Measurements from ENCODE around the gene NFILZ.
A peak's percentile ranks its signal among the peaks of the same experiment; 100 is the strongest.

NFILZ gene, protein sequence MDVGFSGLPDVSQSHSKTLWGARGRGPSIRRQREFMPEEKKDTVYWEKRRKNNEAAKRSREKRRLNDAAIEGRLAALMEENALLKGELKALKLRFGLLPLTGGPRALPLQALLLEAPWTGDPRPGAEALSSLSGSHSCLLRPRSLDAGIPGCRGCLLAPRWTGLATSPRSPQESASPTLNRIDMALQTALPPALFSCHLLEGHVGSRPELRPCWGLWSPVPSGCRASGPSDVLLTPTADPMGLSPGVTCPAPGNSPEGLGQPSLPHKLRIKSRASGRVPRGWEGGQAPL

DNA sequence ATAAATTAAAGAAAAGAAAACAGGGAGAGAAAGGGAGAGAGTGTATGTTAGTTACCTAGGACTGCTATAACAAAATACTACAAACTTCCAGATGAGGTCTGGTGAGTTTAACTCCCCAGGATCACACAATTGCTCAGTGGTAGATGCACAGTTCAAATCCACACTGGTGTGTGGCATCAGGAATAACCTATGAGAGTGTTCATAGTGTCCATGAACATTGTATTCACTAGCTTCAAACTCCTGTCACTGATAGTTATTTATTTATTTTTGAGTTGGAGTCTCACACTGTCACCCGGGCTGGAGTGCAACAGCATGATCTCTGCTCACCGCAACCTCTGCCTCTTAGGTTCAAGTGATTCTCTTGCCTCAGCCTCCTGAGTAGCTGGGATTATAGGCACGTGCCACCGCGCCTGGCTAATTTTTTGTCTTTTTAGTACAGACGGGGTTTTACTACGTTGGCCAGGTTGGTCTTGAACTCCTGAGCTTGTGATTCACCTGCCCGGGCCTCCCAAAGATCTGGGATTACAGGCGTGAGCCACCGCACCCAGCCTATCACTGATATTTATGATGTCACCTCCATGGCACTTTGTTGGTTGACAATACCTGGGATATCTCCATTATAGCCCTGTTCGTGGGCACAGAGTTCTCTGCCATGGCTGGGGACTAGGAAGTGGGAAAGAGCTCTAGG is at the start of gene NFILZ:
Gene NFILZ, plus strand, starts transcription at position 638 of the 688 bp plus-strand sequence. CDS start 46,133 bp downstream, outside the sequence.
- H3K4me3 ChIP-seq (ENCODE audit: low read depth, low read length) = no peak within 1 kb of the TSS
- TF ChIP-seq, protein P1, sequence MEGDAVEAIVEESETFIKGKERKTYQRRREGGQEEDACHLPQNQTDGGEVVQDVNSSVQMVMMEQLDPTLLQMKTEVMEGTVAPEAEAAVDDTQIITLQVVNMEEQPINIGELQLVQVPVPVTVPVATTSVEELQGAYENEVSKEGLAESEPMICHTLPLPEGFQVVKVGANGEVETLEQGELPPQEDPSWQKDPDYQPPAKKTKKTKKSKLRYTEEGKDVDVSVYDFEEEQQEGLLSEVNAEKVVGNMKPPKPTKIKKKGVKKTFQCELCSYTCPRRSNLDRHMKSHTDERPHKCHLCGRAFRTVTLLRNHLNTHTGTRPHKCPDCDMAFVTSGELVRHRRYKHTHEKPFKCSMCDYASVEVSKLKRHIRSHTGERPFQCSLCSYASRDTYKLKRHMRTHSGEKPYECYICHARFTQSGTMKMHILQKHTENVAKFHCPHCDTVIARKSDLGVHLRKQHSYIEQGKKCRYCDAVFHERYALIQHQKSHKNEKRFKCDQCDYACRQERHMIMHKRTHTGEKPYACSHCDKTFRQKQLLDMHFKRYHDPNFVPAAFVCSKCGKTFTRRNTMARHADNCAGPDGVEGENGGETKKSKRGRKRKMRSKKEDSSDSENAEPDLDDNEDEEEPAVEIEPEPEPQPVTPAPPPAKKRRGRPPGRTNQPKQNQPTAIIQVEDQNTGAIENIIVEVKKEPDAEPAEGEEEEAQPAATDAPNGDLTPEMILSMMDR (IDR thresholded peaks at IDR 0.05; ENCODE audit: low read depth, low read length) = no peak
- no peak for DNase-seq (ENCODE audit: low read depth, low spot score)
- in situ Hi-C loops (cut with HindIII; ENCODE audit: low sequenced_read_pairs) = no loop called here

DNA sequence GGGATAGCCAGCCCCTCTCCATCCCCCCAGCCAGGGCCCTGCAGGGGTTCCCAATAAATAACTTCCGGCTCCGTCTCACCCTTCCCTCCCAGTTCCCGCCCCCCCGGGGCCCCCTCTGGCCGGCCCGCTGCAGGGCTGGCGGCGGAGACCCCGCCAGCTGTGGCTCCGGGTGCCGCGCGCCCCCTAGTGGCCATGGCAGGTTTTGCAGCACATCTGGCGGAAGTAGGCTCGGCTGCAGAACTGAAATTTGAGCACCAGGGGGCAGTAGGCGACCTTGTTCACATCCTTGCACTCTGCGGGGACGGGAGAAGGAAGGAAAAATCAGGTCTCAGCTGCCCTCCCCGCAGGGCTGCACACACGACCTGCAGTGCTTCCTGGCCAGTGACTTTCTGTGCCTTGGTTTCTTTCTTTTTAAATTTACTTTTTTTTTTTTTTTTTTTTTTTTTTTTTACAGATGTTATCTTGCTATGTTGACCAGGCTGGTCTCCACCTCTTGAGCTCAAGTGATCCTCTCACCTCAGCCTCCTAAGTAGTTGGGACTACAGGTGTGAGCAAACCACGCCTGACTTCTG is 49.6 kb upstream of the NFILZ start:
- TF ChIP-seq, protein P1 (IDR thresholded peaks at IDR 0.05; ENCODE audit: low read depth, low read length) = peak; percentile 99
- H3K4me3 ChIP-seq (ENCODE audit: low read depth, low read length) = no peak overlapping the region
- peak; percentile 67 for DNase-seq (ENCODE audit: low read depth, low spot score)
- in situ Hi-C loops (cut with HindIII; ENCODE audit: low sequenced_read_pairs) = no loop called here

DNA sequence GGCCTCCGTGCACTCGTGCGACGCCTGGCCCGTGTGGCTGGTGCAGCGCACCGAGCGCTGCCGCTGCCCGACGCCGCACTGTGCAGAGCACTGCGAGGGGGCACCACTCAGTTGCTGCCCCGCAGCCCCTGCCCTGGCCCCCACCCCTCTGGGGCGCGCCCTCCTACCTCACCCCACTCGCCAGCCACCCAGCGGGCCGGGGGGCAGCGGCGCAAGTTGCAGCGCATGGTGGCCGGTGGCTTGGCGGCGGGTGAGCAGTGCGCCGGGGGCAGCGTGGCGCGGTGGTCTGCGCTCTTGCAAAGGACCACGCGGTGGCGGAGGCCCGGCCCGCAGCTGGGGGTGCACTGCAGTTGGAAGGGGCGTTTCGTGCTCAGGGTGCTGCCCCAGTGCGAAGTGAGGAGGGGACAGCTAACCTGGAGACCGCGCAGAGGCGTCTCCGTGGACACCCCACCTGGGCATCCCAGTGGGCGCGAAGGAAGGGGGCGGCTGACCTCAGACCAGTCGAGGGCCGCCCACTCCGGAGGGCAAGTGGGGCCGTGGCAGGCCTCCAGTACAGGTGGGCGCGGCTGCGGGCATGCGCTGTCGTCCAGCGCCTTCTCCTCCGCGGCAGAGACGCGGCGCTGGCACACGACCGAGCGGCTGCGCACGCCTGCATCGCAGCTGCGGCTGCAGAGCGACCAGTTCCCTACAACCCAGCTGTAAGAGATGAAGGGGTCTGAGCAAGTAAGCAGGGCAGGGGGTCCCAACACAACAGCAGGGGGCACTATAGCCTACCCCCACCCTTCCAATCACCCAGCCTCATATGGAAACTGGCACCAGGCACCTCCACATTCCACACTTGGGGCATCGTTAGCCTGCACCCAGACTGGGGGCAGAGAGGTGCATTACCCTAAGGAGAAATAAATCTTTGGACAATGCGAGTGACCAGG is 45.2 kb upstream of the NFILZ start:
- H3K4me3 ChIP-seq (ENCODE audit: low read depth, low read length) = no peak overlapping the region
- in situ Hi-C loops (cut with HindIII; ENCODE audit: low sequenced_read_pairs) = no loop called here
- TF ChIP-seq, protein P1 (IDR thresholded peaks at IDR 0.05; ENCODE audit: low read depth, low read length) = no peak
- no peak for DNase-seq (ENCODE audit: low read depth, low spot score)

DNA sequence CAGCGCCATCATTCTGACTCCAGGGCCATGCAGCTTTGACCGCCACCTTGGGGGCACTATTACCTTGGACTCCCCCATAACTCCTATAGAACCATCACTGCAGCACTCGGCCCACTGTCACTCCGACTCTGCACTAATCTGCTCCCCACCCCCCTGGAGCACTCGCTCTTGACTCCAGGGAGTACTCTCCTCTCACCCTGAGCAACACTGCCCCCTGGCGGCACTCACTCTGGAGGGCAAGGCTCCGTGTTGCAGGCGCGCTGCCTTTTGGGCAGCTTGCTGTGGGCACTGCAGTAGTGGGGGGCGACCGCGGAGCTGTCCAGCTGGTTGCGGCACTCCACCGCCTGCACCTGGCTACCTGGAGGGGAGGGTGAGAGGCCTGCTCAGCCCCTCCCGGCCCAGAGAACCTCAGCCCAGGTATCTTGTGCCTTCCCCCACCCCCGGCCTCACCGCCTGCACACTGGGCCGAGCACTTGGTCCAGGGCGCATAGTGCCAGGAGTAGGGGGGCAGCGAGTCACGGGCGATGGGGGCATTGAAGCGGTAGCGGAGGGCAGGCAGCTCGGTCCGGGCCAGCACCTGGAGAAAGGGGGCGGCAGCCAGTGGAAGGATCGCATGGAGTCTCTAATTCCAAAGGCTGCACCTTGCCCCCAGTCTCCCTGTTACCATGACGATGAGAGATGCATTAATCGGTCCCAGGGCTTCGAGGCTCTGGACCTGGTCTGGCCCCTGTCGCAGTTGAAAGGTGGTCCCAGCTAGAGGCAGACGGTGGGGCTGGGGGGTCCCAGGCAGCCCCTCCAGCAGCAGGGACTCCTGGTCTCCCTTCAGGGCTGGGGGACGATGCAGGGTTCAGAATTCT is 44.3 kb upstream of the NFILZ start:
- DNase-seq (ENCODE audit: low read depth, low spot score) = no peak
- TF ChIP-seq, protein P1 (IDR thresholded peaks at IDR 0.05; ENCODE audit: low read depth, low read length) = peak; percentile 79
- in situ Hi-C loops (cut with HindIII; ENCODE audit: low sequenced_read_pairs) = no loop called here
- H3K4me3 ChIP-seq (ENCODE audit: low read depth, low read length) = no peak overlapping the region

DNA sequence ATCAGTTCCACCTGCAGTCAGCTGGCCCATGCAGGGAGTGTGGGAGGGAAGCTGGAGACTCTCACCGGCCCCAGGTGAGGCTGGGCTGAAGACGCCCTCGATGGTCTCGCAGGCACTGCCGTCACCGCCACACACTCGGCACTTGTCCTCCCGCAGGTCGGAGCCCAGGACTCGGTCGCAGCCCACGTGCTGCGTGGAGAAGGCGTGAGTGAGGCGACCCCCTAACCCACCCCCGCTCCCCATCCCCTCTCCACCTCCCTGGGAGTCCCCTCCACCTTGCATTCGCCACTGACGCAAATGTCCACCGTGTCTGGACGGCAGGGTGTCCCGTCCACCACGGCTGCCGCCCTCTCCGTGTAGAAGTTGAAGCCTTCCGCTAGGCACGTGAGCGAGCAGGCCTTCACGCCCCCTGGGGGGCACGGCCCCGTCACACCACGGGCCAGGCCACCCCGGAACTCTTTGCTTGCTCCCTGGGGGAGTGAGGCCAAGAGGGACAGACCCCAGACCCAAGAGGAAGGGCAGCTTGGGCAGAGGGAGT is 41.2 kb upstream of the NFILZ start:
- in situ Hi-C loops (cut with HindIII; ENCODE audit: low sequenced_read_pairs) = no loop called here
- no peak for DNase-seq (ENCODE audit: low read depth, low spot score)
- TF ChIP-seq, protein P1 (IDR thresholded peaks at IDR 0.05; ENCODE audit: low read depth, low read length) = no peak
- H3K4me3 ChIP-seq (ENCODE audit: low read depth, low read length) = no peak overlapping the region
